VCaP (cell line): ENCODE data around the gene PCDHGB3.
"Not testable (repeated sequence)": the region's sequence is repeated elsewhere in the genome, so short reads cannot be mapped to it uniquely, and the experiment has no call there.

Experiments used
- H3K27ac ChIP-seq: fragments of 450-650 bp; 2 replicates; pipeline ENCODE4 v1.5.1; 2017
- TF ChIP-seq, protein P1 (sequence below): fragments of 450-650 bp; conservative IDR thresholded peaks from 2 replicates; pipeline ENCODE4 v1.5.1; 2017; ENCODE audit warnings: mild to moderate bottlenecking, moderate library complexity

The PCDHGB3 gene

DNA sequence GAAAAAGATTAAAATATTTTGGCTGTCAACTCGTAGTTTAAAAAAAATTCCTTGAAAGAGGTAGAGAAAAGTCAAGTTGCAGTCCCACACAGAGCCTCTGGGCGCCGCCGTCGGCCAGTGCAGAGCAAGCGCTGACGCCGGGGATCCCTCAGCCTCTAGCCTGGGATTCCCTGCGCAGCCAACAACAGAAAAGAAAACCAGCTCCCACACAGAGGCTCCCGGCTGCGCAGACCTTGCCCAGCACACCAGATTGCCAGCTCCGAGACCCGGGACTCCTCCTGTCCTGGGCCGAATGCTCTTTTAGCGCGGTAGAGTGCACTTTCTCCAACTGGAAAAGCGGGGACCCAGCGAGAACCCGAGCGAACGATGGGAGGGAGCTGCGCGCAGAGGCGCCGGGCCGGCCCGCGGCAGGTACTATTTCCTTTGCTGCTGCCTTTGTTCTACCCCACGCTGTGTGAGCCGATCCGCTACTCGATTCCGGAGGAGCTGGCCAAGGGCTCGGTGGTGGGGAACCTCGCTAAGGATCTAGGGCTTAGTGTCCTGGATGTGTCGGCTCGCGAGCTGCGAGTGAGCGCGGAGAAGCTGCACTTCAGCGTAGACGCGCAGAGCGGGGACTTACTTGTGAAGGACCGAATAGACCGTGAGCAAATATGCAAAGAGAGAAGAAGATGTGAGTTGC, 47.6 kb downstream of the PCDHGB3 start, which contains the start of gene PCDHGB7:
PCDHGB7 (plus strand) TSS at position 184 of the 679 bp plus-strand sequence; CDS start at position 367, 183 bp downstream.
- H3K27ac ChIP-seq: not testable (repeated sequence)
- TF ChIP-seq, protein P1, sequence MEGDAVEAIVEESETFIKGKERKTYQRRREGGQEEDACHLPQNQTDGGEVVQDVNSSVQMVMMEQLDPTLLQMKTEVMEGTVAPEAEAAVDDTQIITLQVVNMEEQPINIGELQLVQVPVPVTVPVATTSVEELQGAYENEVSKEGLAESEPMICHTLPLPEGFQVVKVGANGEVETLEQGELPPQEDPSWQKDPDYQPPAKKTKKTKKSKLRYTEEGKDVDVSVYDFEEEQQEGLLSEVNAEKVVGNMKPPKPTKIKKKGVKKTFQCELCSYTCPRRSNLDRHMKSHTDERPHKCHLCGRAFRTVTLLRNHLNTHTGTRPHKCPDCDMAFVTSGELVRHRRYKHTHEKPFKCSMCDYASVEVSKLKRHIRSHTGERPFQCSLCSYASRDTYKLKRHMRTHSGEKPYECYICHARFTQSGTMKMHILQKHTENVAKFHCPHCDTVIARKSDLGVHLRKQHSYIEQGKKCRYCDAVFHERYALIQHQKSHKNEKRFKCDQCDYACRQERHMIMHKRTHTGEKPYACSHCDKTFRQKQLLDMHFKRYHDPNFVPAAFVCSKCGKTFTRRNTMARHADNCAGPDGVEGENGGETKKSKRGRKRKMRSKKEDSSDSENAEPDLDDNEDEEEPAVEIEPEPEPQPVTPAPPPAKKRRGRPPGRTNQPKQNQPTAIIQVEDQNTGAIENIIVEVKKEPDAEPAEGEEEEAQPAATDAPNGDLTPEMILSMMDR: peak; percentile 50

DNA sequence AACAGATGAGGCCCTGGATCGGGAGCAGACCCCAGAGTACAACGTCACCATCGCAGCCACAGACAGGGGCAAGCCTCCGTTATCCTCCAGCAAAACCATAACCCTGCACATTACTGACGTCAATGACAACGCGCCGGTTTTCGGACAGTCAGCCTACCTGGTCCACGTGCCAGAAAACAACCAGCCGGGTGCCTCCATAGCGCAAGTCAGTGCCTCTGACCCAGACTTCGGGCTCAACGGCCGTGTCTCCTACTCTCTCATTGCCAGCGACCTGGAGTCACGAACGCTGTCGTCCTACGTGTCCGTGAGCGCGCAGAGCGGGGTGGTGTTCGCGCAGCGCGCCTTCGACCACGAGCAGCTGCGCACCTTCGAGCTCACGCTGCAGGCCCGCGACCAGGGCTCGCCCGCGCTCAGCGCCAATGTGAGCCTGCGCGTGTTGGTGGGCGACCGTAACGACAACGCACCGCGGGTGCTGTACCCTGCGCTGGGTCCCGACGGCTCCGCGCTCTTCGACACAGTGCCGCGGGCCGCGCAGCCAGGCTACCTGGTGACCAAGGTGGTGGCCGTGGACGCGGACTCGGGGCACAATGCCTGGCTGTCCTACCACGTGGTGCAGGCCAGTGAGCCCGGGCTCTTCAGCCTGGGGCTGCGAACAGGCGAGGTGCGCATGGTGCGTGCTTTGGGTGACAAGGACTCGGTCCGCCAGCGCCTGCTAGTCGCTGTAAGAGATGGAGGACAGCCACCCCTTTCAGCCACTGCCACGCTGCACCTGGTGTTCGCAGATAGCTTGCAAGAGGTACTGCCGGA, 49.2 kb downstream of the PCDHGB3 start:
- H3K27ac ChIP-seq: no peak overlapping the region
- TF ChIP-seq, protein P1: no peak

DNA sequence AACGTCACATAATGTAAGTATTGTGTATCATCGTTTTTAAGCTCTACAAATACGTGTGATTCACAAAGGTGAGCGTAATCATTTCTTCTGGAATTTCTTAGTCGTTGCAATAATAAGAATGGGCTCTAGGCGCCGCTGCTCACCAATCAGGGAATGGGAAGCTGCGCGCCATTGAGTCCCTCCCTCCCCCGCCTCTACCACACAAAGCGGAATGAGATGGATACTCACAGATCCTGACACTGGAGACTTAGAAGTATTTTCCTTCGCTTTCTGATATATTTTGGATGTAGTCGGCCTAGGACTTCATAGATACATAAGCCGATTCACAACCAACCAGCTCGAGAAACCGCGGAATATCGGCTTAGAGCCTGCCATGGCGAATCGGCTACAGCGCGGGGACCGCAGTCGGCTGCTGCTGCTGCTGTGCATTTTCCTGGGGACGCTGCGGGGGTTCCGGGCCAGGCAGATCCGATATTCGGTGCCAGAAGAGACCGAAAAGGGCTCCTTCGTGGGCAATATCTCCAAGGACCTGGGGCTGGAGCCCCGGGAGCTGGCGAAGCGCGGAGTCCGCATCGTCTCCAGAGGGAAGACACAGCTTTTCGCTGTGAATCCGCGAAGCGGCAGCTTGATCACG, 50.9 kb downstream of the PCDHGB3 start, which contains the start of gene PCDHGA11:
PCDHGA11 (plus strand) TSS at position 197 of the 634 bp plus-strand sequence; CDS start at position 374, 177 bp downstream.
- no peak within 1 kb of the TSS for H3K27ac ChIP-seq
- TF ChIP-seq, protein P1: 0 out of 2 replicates have a peak, but pooled peaks have one; percentile 5

DNA sequence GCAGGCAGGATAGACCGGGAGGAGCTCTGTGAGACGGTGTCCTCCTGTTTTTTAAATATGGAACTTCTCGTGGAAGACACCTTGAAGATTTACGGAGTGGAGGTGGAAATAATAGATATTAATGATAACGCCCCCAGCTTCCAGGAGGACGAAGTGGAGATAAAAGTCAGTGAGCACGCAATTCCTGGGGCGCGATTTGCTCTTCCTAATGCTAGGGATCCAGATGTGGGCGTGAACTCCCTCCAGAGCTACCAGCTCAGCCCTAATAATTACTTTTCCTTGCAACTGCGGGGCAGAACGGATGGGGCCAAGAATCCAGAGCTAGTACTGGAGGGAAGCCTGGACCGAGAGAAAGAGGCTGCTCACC, 51.4 kb downstream of the PCDHGB3 start:
- TF ChIP-seq, protein P1: no peak

More for the DNA sequence above, 51.4 kb downstream of the PCDHGB3 start:
- H3K27ac ChIP-seq: no peak overlapping the region
